Measurements from ENCODE around the gene ITPRID1.

- TF ChIP-seq FOXM1 (IDR thresholded peaks at IDR 0.05; ENCODE audit: low read depth, low read length) (no peak), SP1 (IDR thresholded peaks at IDR 0.05; ENCODE audit: low read depth, low read length) (no peak), TARDBP (IDR thresholded peaks at IDR 0.05; ENCODE audit: borderline replicate concordance) (no peak), PML (IDR thresholded peaks at IDR 0.05; ENCODE audit: low read length) (no peak)
Observed at GRCh38 chr7:31494421-31494820, 19.5 kb upstream of the ITPRID1 start.
